ENCODE data around the gene EFCAB7.

- TF ChIP-seq YY1 (IDR thresholded peaks at IDR 0.05; ENCODE audit: insufficient read depth, insufficient read length) (no peak), ZNF274 (IDR thresholded peaks at IDR 0.05; ENCODE audit: low read depth, low read length) (no peak), SUZ12 (IDR thresholded peaks at IDR 0.05; ENCODE audit: extremely low read depth, insufficient read depth, insufficient read length) (no peak)
Observed at GRCh38 chr1:63575340-63575826, 52.1 kb downstream of the EFCAB7 start.

Measured in NT2/D1 (cell line).